GM12801 (cell line): ENCODE data around the gene USH2A.

ENCODE experiments used
- TF ChIP-seq, protein P1 (sequence below): IDR thresholded peaks from one replicate; pipeline ENCODE4 v1.5.1; 2011; ENCODE audit warnings: control low read depth; ENCODE audit not compliant: insufficient read length; ENCODE audit errors: extremely low read depth

USH2A gene

DNA sequence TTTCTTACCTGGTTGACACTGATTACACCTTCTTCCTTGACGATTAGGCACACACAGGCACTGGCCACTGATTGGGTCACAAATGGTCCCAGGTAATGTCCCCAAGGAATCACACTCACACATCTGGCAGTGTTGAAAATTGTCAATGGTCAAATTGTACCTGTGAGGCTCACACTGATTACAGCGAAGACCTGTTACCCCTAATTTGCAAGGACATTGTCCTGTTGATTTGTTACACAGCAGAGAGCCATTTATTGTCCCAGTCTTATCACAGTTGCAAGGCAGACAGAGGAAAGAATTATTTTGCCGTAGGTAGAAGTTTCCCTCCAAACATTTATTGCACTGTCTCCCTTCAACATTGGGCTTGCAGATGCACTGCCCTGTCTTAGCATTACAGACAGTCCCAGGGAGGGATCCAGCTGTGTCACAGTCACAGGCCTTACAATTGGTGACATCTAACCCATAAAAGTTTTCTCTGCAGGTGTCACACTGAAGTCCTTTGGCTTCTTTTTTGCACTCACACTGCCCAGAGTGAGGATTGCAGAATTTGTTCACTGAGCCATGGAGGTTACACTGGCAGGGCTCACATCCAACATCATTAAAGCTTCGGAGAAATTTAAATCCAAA lies 176.6 kb downstream of the USH2A start:
- TF ChIP-seq, protein P1, sequence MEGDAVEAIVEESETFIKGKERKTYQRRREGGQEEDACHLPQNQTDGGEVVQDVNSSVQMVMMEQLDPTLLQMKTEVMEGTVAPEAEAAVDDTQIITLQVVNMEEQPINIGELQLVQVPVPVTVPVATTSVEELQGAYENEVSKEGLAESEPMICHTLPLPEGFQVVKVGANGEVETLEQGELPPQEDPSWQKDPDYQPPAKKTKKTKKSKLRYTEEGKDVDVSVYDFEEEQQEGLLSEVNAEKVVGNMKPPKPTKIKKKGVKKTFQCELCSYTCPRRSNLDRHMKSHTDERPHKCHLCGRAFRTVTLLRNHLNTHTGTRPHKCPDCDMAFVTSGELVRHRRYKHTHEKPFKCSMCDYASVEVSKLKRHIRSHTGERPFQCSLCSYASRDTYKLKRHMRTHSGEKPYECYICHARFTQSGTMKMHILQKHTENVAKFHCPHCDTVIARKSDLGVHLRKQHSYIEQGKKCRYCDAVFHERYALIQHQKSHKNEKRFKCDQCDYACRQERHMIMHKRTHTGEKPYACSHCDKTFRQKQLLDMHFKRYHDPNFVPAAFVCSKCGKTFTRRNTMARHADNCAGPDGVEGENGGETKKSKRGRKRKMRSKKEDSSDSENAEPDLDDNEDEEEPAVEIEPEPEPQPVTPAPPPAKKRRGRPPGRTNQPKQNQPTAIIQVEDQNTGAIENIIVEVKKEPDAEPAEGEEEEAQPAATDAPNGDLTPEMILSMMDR: no peak

DNA sequence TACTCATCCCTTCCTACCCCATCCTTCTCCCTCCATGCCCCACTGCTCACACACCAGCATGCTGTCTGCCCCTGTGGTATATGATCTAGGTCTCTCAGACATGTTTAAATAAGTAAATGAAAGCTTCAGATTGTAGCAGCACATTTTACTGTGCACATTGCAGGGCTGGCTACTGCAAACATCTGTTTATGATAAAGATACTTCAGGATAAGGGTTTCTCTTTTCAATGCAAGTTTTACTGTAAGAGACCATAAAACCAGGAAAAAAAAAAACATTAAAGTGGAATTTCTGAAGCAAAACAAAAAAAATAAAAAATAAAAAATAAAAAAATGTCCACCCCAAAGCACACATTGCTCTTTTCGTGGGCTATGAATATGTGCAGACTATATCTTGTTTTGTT lies 184.4 kb downstream of the USH2A start:
- TF ChIP-seq, protein P1: no peak

DNA sequence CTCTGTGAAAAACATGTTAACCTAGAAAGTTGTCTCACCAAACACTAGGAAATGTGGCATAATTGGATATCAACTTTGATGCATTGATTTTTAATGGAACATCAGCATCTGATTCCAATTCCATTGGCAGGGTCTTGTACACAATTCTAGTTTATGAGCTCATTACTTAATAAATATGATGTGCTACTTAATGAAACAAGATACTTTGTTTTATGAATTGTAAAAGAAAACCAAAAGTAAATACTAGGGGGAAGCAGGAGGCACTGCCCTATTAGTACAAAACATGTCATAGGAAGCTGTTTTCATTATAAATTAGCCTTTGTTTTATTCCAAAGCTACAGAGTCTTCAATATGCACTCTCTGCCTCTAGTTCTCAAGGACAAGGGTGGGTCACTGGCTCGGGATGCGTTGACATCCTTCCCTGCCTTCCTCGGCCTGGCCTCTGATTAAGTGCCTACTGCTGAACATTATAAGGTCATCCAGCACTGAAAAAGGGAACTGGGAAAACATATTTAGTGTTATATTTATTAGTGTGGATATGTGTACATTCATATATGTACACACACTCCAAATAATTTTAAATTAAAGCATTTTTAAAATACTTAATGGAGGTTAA lies 185.2 kb downstream of the USH2A start:
- TF ChIP-seq, protein P1: no peak

DNA sequence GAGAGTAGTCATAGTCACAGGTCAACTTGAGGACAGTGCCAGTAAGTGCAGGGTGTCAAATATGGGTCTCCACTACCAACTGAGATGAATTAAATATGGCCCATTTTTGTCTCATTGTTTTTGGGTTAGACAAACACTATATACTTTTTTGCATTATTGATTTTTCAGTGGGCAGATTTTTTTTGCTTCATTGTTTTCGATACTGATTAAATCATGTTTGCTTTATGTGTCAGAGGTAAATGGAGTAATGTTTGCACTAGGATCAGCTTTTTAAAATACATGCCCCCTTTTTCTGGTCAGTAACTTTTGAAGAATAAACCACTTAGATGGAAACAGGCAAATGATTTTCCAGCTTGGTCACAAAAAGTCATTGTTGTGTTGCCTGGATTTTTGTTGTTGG lies 199.0 kb downstream of the USH2A start:
- TF ChIP-seq, protein P1: no peak

DNA sequence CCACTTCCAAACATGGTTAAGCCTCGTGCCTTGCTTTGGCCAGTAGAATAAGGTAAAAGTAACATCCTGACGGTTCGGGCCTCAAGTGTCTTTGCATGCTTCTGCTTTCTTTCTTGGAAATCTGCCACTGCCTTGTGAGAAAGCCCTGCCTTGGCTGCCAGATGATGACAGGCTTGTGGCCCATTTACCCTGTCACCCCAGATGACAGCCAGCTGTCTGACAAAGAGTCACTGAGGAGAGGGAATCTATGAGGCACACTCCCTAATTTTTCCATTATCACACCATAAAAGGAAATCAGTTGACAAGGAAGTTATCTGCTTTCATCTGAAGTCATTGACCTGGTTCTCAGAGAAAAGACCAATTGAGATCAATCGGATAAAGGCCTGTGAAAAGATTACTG lies 199.8 kb downstream of the USH2A start:
- TF ChIP-seq, protein P1: no peak

DNA sequence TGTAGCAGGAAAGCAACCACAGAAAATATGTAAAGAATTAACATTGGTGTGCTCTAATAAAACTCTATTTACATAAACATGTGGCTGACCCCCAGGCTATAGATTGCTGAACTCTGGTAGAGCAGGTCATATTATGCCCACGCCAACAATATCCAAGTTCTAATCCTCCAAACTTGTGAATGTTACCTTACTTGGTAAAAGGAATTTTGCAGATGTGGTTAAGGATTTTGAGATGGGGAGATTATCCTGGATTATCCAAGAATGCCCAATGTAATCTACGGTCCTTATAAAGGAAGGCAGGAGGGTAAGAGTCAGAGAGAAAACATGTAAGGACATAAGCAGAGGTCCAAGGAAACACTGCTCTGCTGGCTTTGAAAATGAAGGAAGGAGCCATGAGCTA lies 201.0 kb downstream of the USH2A start:
- TF ChIP-seq, protein P1: no peak

DNA sequence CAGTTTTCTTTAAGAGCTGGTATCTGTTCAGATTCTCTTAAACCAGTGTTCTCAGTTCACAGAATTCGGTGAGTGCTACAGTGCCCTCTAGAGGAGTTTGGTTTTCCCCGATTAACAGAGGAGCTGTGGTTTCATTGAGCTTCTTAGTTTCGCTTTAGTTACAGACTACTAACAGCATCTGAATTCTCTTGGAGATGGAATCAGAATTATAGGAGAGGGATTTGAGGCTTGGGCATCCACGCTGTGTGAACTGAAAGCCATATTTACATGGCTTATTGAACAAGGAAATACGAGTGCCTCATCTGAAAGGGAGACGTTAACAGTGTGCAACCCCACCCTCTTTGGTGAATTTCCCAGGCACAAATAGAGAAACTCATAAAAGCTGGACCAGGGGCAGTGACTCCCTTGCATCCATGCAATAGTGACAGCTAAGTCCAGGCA lies 202.0 kb downstream of the USH2A start:
- TF ChIP-seq, protein P1: no peak
